HG03354 (cell line): ENCODE data around the gene METTL13.

Experiments
- ATAC-seq: cut with Tn5 transposase; IDR thresholded peaks from one replicate; pipeline ENCODE4 v1.9.1; 2021; ENCODE audit warnings: mild to moderate bottlenecking; ENCODE audit not compliant: unreplicated experiment, poor library complexity, severe bottlenecking

The METTL13 gene

DNA sequence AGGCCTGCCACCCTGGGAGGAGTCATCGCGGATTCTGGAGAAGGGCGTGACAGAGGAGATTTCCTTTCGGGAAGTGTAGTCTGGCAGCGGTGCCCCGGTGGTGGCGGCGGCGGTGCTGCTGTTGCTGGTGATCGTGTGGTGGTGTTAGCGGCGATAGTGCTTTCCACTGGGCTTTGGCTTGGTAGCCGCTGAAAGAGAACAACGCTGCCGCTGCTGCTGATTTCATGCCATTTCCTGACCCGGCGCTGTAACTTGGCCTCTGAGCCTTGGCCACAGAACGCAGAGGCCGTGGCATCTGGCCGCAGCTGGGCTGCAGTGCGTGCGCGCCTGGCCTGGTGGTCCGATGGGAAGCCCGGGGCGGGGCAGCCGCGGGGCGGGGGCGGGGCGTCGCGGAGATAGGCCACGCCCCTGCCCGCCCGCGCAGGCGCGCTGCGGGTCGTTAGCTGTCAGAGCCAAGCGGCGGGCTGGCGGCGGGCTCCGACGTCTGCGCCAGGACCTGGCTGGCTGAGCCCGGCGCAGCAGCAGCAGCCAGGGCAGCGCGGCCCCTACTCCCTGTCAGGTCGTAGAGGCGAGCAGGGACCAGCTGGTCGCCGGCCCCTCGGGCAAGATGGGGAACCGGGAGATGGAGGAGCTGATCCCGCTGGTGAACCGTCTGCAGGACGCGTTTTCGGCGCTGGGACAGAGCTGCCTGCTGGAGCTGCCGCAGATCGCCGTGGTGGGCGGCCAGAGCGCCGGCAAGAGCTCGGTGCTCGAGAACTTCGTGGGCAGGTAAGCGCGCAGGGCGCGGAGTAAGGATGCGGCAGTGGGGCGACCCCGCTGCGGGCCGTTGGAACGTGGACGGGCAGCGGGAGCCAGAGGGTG, 59.8 kb downstream of the METTL13 start, which contains the start of gene DNM3:
DNM3 (plus strand) TSS at position 449 of the 861 bp plus-strand sequence; CDS start at position 608, 159 bp downstream.
- peak; percentile 89 for ATAC-seq

DNA sequence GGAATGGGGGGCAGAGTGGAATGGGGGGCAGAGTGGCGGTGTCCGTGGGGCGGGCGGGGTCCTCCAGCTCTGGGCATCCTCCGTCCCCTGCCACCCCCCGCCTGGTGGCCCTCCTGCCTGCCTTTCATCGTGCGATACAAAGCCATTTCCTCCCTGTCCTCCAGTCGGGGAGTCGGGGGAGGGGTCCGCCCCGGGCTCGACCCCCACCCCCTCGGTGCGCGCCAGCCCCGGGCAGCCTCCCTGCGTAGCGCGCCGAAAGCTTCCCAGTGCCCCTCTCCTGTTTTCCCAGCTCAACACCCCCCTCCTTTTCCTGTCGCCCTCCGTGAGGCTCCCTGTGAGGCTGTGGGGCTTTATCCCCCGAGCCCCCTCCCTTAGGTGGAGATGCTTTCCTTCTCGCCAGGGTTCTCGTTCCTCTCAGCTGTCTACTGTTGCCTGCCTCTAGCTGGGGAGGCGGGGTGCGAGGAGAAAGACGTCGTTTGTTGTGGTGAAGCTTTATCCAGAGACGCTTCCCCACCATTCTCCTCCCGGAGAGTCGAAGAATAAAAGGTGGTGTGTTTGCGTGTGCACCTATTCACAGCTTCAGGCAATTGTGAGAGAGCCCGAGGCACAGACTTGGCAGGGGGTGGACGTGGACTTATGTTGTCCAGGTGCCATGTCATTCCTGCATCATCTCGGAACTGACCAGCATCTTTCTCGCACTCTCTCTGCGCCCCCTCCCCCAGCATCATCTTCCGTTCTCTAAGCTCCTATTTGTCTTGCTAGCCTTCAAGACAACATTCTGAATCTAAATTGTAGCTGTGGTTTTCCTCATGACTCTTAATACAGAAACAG, 60.7 kb downstream of the METTL13 start:
- ATAC-seq: no peak

DNA sequence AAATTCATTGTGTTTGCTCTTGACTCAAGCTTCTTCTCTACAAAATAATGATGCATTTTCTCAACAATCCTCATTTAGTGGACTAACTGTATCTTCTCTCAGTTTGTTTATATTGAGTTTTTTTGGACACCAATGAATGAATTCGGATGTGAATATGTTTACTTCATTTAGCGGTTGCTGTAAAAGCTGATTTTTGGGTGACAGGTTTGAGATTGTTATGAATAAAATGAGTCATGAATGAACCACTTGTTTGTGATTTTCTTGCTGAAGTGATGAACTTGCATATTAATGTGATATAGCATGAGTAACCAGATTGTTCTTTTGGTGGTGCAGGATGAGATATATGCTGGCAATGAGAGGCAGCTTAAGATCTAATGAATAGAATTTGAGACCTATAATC, 62.9 kb downstream of the METTL13 start:
- ATAC-seq: no peak

DNA sequence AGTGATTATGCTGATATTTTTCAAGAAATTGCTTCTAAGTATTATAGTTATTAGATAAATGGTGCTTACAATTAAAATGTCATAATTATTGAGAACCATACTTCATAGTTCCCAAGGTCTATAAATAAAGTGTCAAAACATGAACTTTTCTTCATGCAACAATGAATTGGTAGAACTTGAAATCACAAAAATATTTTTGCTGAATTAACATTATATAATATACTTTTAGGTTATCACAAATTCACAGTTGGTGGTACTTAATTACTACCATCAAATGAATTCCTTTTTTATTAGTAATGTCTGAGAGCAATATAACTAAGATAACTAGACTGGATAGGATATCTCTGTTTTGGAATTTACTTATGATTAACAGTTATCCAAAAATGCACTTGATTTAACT, 64.5 kb downstream of the METTL13 start:
- no peak for ATAC-seq
